ENCODE data around the gene MASP1. TPM values are rescaled to one million over a fixed set of nuclear protein-coding genes. Genes with fewer than 3 reads are reported as not detected.
A peak's percentile ranks its signal among the peaks of the same experiment; 100 is the strongest.

MASP1 gene
- total and polyA plus RNA-seq, 11 donors = 84.1 to 245 (median 154) TPM

DNA sequence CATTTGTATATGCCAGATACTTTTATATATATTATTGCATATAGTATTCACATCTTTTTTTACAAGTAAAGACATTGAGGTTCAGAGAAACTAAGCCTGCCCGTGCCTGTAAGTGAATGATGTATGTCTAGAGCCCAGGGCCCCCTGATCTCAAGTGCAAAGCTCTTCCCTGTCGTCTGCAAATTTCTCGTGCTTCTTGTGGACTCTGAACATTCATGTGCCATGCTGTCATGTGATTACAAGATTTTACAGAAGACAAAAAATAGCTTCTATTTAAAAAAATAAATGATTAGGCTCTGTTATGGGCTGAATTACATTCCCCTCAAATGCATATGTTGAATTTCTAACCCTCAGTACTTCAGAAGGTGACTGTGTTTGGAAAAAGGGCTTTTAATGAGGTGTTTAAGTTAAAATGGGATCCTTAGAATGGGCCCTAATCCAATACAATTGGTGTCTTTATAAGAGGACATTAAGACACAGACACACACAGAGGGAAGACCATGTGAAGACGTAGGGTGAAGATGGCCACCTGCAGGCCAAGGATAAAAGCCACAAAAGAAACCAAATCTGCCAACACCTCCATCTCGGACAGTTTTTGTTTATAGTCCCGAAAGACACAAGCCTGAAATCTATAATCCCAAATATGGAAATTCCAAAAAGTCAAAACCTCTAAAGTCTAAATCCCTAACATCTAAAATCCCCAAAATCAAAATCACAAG, 3.9 kb upstream of the MASP1 start:
- H3K36me3 ChIP-seq = no peaks in the 10 kb centered on the region
- H3K9me3 ChIP-seq = no peaks in the 10 kb centered on the region
- WGBS, 4 donors = 68 to 77% (median 71%) methylated on average over 6 of the region's 6 CpGs
- TF ChIP-seq POLR2A (IDR thresholded peaks at IDR 0.05) = no peak
- TF ChIP-seq, protein P1, sequence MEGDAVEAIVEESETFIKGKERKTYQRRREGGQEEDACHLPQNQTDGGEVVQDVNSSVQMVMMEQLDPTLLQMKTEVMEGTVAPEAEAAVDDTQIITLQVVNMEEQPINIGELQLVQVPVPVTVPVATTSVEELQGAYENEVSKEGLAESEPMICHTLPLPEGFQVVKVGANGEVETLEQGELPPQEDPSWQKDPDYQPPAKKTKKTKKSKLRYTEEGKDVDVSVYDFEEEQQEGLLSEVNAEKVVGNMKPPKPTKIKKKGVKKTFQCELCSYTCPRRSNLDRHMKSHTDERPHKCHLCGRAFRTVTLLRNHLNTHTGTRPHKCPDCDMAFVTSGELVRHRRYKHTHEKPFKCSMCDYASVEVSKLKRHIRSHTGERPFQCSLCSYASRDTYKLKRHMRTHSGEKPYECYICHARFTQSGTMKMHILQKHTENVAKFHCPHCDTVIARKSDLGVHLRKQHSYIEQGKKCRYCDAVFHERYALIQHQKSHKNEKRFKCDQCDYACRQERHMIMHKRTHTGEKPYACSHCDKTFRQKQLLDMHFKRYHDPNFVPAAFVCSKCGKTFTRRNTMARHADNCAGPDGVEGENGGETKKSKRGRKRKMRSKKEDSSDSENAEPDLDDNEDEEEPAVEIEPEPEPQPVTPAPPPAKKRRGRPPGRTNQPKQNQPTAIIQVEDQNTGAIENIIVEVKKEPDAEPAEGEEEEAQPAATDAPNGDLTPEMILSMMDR (IDR thresholded peaks at IDR 0.05) = peak in 6 of 12 donors; percentile 11 to 23 (median 16)
- no peaks in the 10 kb centered on the region for H3K27me3 ChIP-seq
- ATAC-seq (no peak), DNase-seq (no peak)
- peaks cover 0 to 24% (median 9%) of the 10 kb centered on the region in 12 donors for H3K4me1 ChIP-seq
- intact Hi-C loops (cut with DNase I) = loop anchor here in 3 of 10 donors (5.0 to 10.0 kb wide), 3 partner anchors 68 to 73 kb away; no protein-coding TSS in a partner anchor
- no peak overlapping the region for H3K27ac ChIP-seq
- no peak overlapping the region for H3K4me3 ChIP-seq

DNA sequence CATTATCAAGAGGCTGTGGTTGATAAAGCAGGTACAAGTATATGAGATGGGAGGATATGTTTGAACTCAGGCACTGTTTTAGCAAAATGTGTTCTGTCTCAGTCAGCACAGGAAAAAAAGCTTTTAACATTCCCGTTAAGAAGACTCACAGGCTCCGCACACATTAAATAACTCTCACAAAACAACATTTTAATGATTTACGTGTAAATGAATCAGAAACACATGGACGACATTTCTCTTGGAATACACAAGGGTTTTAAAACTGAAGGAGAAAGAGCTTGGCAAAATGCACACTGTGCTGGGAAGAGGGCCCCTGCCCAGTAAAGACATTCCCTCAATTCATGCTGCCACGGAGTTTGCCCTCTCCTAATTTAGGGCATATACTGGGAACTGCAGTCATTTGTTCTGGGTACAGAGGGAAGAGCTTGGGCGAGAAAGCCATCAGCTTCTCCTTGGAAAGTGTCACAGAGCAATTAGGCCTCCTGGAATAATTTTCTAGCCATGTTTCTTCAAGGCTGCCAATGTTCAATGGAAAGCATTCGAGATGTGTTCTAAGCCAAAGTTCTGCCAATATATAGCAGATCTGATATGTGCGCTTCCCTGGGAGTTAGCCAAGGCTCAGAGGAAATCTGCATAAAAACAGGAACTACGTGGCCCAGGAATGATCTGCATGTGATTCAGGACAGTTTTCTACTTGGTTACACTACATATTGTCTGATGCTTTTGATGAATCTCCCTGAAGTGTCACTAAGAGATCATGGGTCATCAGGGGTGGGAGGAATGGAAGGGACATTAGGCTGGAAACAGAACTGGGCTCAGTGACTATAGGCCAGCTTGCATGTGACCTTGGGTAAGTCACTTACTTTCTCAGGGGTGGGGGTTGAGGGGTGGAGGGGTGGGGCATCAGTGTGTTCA, 2.2 kb upstream of the MASP1 start:
- peak overlapping the region in 10 of 12 donors; percentile 4 to 91 (median 81) for H3K27ac ChIP-seq
- no peaks in the 10 kb centered on the region for H3K9me3 ChIP-seq
- 50 to 67% (median 56%) methylated on average over 9 of the region's 9 CpGs for WGBS, 4 donors
- no peak for ATAC-seq
- H3K27me3 ChIP-seq = no peaks in the 10 kb centered on the region
- intact Hi-C loops (cut with DNase I) = loop anchor here in 3 of 10 donors (5.0 to 10.0 kb wide), 4 partner anchors 36 to 71 kb away; no protein-coding TSS in a partner anchor
- H3K4me3 ChIP-seq = peak overlapping the region in 3 of 12 donors; percentile 52 to 68 (median 64)
- H3K4me1 ChIP-seq = peaks cover 0 to 37% (median 13%) of the 10 kb centered on the region in 12 donors
- no peaks in the 10 kb centered on the region for H3K36me3 ChIP-seq
- DNase-seq = no peak
- no peak for TF ChIP-seq POLR2A (IDR thresholded peaks at IDR 0.05)
- TF ChIP-seq, protein P1 (IDR thresholded peaks at IDR 0.05) = no peak

DNA sequence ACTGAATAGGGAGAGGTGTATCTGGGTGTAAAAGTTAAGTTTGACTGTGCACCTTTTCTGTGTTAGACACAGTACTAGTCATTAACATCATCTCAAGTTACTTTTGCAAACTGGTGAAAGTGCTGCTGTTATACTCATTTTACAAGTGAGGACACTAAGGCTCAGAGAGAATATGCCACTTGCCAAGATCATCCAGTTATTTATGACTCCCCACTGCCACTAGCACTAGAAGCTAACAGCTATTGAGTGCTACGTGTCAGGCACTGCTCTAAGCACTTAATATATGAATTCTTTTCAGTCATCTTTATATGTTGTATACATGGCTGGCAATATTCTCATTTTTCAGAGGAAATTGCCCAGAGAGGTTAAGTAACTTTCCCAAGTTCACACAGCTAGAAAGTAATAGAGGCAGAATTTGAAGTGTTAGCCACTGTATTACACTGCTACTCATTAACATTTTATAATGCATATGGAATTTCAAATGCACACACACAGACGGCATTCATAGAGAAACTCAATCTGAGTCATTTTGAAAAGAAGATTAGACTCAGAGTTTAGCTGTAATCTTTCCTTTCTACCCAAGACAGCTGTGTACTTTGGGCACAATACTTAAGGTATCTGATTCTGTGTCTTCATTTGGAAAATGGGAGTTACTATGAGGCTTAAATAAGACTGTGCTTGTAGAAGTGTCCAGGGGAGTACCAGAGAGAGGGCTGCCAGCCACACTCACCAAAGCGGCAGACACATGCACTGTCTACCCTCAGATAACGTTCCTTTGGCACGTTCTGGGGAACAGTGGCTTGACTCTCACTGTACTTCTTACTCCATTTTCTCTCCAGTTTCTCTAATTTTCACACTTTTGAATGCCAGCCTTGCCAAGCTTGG, 1.3 kb upstream of the MASP1 start:
- no peaks in the 10 kb centered on the region for H3K9me3 ChIP-seq
- peak overlapping the region in 8 of 12 donors; percentile 52 to 68 (median 58) for H3K4me3 ChIP-seq
- no peaks in the 10 kb centered on the region for H3K27me3 ChIP-seq
- no peaks in the 10 kb centered on the region for H3K36me3 ChIP-seq
- H3K4me1 ChIP-seq = peaks cover 0 to 46% (median 18%) of the 10 kb centered on the region in 12 donors
- ATAC-seq = peak; percentile 59 to 66 (median 64)
- DNase-seq = peak in 3 of 5 donors; percentile 28 to 50 (median 49)
- peak overlapping the region; percentile 62 to 91 (median 78) for H3K27ac ChIP-seq
- intact Hi-C loops (cut with DNase I) = loop anchor here in 3 of 10 donors (5.0 to 10.0 kb wide), 4 partner anchors 36 to 71 kb away; no protein-coding TSS in a partner anchor
- TF ChIP-seq, protein P1 (IDR thresholded peaks at IDR 0.05) = no peak
- no peak for TF ChIP-seq POLR2A (IDR thresholded peaks at IDR 0.05)
- 32 to 47% (median 41%) methylated on average over 5 of the region's 5 CpGs for WGBS, 4 donors
